Measurements from ENCODE around the gene BCL2A1. TPM values are rescaled to one million over a fixed set of nuclear protein-coding genes. Genes with fewer than 3 reads are reported as not detected.
A peak's percentile ranks its signal among the peaks of the same experiment; 100 is the strongest.
"Not testable (repeated sequence)": the region's sequence is repeated elsewhere in the genome, so short reads cannot be mapped to it uniquely, and the experiment has no call there.

BCL2A1 gene
- 0.26 and 0.38 TPM in 2 replicates for total RNA-seq

DNA sequence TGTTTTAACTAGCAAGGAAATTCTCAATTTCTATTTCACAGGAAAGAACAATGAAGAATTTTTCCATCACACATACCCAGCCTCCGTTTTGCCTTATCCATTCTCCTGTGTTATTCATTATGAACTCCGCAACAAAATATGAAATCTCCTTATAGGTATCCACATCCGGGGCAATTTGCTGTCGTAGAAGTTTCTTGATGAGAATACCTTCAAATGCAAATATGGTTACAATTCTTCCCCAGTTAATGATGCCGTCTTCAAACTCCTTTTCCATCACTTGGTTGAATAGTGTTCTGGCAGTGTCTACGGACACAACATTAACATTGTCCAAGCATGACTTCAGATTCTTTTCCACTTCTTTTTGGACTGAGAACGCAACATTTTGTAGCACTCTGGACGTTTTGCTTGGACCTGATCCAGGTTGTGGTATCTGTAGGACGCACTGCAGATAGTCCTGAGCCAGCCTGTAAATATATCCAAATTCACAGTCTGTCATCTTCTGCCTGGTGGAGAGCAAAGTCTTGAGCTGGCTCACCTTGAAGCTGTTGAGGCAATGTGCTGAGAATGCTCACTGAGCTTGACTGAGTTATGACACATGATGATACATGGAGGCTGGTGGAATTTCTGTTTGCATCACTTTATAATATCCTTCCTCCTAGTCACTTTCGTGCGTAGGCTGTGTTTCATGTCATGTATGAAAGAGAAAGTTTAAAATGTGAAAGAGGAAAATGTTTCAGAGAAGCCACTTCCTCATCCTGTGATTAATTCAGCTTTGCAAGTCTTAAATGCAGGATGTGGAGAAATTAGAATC is at the start of gene BCL2A1:
Gene BCL2A1 (minus strand): TSS at position 573 of the 811 bp plus-strand sequence. CDS start 77 bp downstream, at position 496.
- peak; percentile 77 for FAIRE-seq
- Histone ChIP-seq H3K36me3 (ENCODE audit: control insufficient read depth, insufficient read depth, low read length) (no peaks in the 10 kb centered on the region), H3K27me3 (ENCODE audit: control insufficient read depth, insufficient read depth, low read length) (no peaks in the 10 kb centered on the region), H3K4me3 (ENCODE audit: low read depth, low read length) (no peak within 1 kb of the TSS)
- peak; percentile 99 for DNase-seq (ENCODE audit: low read depth)
- TF ChIP-seq, protein P1, sequence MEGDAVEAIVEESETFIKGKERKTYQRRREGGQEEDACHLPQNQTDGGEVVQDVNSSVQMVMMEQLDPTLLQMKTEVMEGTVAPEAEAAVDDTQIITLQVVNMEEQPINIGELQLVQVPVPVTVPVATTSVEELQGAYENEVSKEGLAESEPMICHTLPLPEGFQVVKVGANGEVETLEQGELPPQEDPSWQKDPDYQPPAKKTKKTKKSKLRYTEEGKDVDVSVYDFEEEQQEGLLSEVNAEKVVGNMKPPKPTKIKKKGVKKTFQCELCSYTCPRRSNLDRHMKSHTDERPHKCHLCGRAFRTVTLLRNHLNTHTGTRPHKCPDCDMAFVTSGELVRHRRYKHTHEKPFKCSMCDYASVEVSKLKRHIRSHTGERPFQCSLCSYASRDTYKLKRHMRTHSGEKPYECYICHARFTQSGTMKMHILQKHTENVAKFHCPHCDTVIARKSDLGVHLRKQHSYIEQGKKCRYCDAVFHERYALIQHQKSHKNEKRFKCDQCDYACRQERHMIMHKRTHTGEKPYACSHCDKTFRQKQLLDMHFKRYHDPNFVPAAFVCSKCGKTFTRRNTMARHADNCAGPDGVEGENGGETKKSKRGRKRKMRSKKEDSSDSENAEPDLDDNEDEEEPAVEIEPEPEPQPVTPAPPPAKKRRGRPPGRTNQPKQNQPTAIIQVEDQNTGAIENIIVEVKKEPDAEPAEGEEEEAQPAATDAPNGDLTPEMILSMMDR (IDR thresholded peaks at IDR 0.05; ENCODE audit: insufficient read depth, low read length, severe bottlenecking): no peak

DNA sequence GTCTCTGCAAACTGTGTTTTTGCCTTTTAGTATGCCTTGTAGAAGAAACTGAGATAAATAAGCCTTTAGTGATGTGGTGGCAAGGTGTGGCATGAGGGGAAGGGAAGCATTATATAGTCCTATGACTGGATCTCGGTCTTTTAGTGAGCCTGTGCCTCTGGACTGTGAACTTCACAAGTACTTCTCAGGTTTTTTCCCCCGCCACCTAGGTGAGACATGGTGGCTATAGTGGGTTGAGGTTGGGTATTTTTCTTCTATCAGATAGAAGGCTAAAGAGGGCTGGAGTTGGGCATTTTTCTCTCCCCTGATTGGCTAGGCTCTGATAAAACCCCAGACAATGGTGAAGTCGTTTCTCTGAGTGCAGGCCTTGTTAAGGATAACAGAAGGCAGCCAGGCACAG is 49.7 kb upstream of the BCL2A1 start:
- no peaks in the 10 kb centered on the region for H3K27me3 ChIP-seq (ENCODE audit: control insufficient read depth, insufficient read depth, low read length)
- no peaks in the 10 kb centered on the region for H3K36me3 ChIP-seq (ENCODE audit: control insufficient read depth, insufficient read depth, low read length)
- FAIRE-seq: no peak
- no peak for DNase-seq (ENCODE audit: low read depth)
- TF ChIP-seq, protein P1 (IDR thresholded peaks at IDR 0.05; ENCODE audit: insufficient read depth, low read length, severe bottlenecking): no peak
- H3K4me3 ChIP-seq (ENCODE audit: low read depth, low read length): no peak overlapping the region

DNA sequence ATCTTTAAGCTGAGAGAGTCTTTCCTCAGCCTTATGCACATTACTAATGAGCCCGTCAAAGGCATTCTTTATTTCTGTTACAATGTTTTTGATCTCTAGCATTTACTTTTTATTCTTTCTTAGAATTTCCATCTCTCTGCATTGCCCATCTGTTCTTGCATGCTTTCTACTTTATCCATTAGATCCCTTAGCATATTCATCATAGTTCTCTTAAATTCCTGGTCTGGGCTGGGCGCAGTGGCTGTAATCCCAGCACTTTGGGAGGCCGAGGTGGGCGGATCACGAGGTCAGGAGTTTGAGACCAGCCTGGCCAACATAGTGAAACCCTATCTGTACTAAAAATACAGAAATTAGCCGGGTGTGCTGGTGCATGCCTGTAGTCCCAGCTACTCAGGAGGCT is 49.2 kb upstream of the BCL2A1 start:
- DNase-seq (ENCODE audit: low read depth); H3K36me3 ChIP-seq (ENCODE audit: control insufficient read depth, insufficient read depth, low read length); FAIRE-seq; H3K4me3 ChIP-seq (ENCODE audit: low read depth, low read length); H3K27me3 ChIP-seq (ENCODE audit: control insufficient read depth, insufficient read depth, low read length): not testable (repeated sequence)

DNA sequence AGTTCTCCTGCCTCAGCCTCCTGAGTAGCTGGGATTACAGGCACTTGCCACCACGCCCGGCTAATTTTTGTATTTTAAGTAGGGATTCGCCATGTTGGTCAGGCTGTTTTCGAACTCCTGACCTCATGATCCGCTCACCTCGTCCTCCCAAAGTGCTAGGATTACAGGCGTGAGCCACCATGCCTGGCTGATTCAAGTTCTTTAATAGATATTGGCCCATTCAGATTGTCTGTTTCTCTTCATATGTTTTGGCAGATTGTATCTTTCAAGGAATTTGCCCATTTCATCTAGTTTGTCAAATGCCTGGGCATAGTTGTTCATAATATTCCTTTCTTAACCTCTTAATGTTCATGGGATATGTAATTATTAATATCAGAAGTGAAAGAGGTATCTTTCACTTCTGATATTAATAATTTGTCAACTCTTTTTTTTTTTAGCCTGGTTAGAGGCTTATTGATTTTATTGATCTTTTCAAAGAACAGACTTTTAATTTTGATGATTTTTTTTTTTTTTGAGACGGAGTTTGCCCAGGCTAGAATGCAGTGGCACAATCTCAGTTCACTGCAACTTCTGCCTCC is 48.3 kb upstream of the BCL2A1 start:
- TF ChIP-seq, protein P1 (IDR thresholded peaks at IDR 0.05; ENCODE audit: insufficient read depth, low read length, severe bottlenecking): no peak
- FAIRE-seq (no peak), DNase-seq (ENCODE audit: low read depth) (no peak)
- Histone ChIP-seq H3K4me3 (ENCODE audit: low read depth, low read length) (no peak overlapping the region), H3K27me3 (ENCODE audit: control insufficient read depth, insufficient read depth, low read length) (no peaks in the 10 kb centered on the region), H3K36me3 (ENCODE audit: control insufficient read depth, insufficient read depth, low read length) (no peaks in the 10 kb centered on the region)

DNA sequence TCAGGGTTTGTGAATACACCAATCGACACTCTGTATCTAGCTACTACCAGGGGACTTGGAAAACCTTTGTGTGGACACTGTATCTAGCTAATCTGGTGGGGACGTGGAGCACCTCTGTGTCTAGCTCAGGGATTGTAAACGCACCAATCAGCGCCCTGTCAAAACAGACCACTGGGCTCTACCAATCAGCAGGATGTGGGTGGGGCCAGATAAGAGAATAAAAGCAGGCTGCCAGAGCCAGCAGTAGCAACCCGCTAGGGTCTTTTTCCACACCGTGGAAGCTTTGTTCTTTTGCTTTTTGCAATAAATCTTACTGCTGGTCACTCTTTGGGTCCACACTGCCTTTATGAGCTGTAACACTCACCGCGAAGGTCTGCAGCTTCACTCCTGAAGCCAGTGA is 46.1 kb upstream of the BCL2A1 start:
- H3K27me3 ChIP-seq (ENCODE audit: control insufficient read depth, insufficient read depth, low read length); FAIRE-seq; DNase-seq (ENCODE audit: low read depth); H3K36me3 ChIP-seq (ENCODE audit: control insufficient read depth, insufficient read depth, low read length); H3K4me3 ChIP-seq (ENCODE audit: low read depth, low read length): not testable (repeated sequence)

DNA sequence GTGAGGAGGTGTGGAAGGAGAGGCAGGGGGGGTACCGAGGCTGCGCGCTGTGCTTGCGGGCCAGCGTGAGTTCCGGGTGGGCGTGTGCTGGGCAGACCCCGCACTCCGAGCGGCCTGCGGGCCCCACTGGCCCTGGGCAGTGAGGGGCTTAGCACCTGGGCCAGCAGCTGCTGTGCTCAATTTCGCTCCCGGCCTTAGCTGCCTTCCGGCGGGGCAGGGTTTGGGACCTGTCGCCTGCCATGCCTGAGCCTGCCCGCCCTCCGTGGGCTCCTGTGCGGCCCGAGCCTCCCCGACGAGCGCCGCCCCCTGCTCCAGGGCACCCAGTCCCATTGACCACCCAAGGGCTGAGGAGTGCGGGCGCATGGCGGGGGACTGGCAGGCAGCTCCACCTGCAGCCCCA is 45.5 kb upstream of the BCL2A1 start:
- H3K36me3 ChIP-seq (ENCODE audit: control insufficient read depth, insufficient read depth, low read length); H3K27me3 ChIP-seq (ENCODE audit: control insufficient read depth, insufficient read depth, low read length); H3K4me3 ChIP-seq (ENCODE audit: low read depth, low read length); DNase-seq (ENCODE audit: low read depth); FAIRE-seq: not testable (repeated sequence)

DNA sequence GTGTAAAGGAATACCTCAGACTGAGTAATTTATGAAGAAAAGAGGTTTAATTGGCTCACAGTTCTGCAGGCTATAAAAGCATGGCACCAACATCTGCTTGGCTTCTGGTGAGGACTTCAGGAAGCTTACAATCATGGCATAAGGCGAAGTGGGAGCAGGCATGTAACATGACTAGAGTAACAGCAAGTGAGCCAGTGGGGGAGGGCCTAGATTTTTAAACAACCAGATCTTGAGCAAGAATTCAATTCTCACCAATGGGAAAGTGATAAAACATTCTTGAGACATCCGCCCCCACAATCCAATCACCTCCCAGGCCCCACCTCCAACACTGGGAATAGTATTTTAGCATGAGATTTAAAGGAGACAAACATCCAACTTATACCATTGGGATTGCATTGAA is 44.2 kb upstream of the BCL2A1 start:
- H3K4me3 ChIP-seq (ENCODE audit: low read depth, low read length): no peak overlapping the region
- TF ChIP-seq, protein P1 (IDR thresholded peaks at IDR 0.05; ENCODE audit: insufficient read depth, low read length, severe bottlenecking): no peak
- FAIRE-seq: no peak
- no peaks in the 10 kb centered on the region for H3K27me3 ChIP-seq (ENCODE audit: control insufficient read depth, insufficient read depth, low read length)
- H3K36me3 ChIP-seq (ENCODE audit: control insufficient read depth, insufficient read depth, low read length): no peaks in the 10 kb centered on the region
- no peak for DNase-seq (ENCODE audit: low read depth)

DNA sequence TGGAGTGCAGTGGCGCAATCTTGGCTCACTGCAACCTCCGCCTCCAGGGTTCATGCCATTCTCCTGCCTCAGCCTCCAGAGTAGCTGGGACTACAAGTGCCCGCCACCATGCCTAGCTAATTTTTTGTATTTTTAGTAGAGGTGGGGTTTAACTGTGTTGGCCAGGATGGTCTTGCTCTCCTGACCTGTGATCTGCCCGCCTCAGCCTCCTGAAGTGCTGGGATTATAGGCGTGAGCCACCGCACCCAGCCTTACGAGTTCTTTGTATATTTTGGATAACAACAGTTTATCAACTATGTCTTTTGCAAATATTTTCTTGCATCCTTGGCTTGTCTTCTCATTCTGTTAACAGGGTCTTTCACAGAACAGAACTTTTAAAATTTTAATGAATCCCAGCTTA is 43.2 kb upstream of the BCL2A1 start:
- not testable (repeated sequence) for FAIRE-seq; H3K36me3 ChIP-seq (ENCODE audit: control insufficient read depth, insufficient read depth, low read length); H3K27me3 ChIP-seq (ENCODE audit: control insufficient read depth, insufficient read depth, low read length); H3K4me3 ChIP-seq (ENCODE audit: low read depth, low read length); DNase-seq (ENCODE audit: low read depth)

All from bronchial epithelial cell (primary cell).